ENCODE results near the gene IFRD2.
"Not testable (repeated sequence)": the region's sequence is repeated elsewhere in the genome, so short reads cannot be mapped to it uniquely, and the experiment has no call there.

IFRD2 gene

DNA sequence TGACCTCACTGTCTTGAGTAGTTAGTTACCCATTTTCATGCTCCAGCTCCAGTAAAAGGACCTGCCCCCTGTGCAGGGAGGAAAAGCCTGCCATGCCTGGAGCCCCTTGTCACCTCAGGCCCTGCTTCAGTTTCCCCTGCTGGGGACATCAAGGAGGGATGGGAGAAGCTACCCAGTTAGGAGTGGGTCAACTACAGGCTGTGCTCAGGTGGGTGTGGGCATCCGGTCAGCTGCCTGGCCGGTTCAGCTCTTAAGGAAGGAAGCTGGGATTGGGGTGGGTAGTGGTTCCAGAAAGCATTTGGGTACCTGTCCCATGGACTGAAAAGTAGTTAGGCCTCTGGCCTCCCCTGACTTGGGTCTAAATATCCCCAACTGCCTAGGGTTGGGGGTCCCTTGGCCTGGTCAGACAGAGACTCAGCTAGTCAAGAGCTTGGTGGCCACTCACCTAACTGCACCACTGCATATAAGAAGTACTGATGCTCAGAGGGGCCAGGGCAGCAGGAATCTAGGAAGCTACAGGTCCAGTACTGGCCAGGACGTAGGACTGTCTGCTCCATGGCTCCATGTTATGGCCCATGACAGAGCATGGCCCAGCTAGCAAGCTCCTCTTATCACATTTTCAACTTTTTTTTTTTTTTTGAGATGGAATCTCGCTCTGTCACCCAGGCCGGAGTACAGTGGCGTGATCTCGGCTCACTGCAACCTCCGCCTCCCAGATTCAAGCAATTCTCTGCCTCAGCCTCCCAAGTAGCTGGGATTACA, 12.8 kb downstream of the IFRD2 start:
- DNase-seq: no peak

GRCh38 chr3:50278880-50279224, 13.4 kb downstream of the IFRD2 start, which contains the start of gene LSMEM2:
LSMEM2 (plus strand) TSS chr3:50279087; CDS start chr3:50279114, 27 bp downstream.
- no peak for DNase-seq

DNA sequence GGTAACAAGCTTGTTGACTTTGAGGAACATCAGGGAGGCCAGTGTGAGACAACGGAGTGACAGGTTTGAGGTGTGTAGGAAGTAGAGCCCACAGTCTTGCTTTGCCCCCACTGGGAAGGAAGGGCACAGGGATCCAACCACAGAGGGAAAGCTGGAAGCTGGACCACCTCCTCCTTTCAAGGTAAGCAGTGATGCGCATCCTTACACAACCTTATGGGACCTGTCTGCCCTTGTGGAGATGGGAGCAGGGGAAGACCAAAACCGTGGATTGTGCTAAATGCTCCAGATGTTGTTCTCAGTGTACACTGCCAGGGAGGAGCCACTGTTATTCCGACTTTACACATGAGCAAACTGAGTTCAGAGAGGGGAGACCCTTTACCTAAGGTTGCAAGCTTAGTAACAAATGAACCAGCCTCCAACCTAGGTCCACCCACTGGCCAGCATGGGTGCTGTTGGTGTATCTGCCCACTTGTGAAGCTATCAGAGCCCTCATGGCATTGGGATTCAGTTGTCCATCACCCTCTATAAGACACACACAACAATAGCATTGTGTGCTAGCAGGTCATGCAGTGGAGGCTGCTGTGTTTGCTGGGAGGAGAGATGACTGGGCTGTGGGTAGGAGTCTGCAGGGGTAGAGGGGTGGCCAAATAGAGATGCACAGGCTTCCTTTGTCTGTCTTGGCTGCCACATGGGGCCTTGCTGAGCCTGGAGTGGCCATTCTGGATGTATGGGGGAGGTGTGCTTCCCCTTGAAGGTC, 13.9 kb downstream of the IFRD2 start:
- no peak for DNase-seq

GRCh38 chr3:50276762-50277101, 15.5 kb downstream of the IFRD2 start:
- no peak for DNase-seq

GRCh38 chr3:50275996-50276761, 16.1 kb downstream of the IFRD2 start:
- no peak for DNase-seq

GRCh38 chr3:50275141-50275995, 16.9 kb downstream of the IFRD2 start:
- no peak for DNase-seq

GRCh38 chr3:50274371-50275104, 17.7 kb downstream of the IFRD2 start:
- DNase-seq: peak; percentile 70

DNA sequence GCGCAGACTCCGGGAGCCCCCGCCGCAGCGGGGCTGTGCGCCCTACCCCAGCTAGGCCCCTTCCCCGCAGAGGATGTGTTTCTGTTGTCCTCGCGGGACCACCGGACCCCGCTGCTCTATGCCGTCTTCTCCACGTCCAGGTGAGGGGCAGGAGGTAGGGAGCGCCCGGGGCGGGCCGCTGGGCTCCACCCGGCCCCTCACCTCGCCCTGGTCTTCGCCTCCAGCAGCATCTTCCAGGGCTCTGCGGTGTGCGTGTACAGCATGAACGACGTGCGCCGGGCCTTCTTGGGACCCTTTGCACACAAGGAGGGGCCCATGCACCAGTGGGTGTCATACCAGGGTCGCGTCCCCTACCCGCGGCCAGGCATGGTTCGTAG, 18.6 kb downstream of the IFRD2 start:
- no peak for DNase-seq

DNA sequence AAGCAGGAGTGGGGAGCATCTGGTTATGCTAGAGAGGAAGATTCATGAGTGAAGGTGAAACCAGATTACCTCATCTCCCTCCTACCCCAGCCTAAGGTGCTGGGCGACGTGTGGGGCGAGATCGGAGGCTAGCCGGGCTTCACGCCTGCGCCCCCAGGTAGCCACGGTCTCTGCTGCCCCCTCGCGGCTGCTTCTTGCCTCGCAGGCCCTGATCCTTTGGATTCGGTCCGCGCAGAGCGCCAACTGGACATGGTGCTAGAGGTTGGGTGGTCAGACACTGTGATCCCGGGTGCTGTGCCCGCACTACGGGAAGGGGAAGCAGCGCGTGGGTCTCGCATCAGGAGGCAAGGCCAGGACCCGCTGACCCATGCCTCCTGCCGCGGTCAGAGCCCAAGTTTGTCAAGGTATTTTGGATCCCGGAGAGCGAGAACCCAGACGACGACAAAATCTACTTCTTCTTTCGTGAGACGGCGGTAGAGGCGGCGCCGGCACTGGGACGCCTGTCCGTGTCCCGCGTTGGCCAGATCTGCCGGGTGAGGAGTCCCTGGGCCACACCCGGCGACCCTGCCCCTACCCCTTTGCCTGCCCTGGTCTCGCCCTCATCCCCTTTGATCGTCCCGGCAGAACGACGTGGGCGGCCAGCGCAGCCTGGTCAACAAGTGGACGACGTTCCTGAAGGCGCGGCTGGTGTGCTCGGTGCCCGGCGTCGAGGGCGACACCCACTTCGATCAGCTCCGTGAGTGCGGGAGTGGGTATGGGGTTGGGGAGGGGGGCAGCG, 19.1 kb downstream of the IFRD2 start:
- DNase-seq: peak; percentile 82

DNA sequence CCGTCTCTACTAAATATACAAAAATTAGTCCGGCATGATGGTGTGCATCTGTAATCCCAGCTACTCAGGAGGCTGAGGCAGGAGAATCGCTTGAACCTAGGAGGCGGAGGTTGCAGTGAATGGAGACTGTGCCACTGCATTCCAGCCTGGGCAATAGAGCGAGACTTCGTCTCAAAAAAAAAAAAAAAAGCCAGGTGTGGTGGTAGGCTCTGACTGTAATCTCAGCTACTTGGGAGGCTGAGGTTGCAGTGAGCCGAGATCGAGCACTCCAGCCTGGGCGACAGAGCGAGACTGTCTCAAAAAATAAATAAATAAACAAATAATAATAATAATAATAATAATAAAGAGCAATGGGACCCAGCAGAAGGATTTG, 19.7 kb downstream of the IFRD2 start:
- not testable (repeated sequence) for DNase-seq

DNA sequence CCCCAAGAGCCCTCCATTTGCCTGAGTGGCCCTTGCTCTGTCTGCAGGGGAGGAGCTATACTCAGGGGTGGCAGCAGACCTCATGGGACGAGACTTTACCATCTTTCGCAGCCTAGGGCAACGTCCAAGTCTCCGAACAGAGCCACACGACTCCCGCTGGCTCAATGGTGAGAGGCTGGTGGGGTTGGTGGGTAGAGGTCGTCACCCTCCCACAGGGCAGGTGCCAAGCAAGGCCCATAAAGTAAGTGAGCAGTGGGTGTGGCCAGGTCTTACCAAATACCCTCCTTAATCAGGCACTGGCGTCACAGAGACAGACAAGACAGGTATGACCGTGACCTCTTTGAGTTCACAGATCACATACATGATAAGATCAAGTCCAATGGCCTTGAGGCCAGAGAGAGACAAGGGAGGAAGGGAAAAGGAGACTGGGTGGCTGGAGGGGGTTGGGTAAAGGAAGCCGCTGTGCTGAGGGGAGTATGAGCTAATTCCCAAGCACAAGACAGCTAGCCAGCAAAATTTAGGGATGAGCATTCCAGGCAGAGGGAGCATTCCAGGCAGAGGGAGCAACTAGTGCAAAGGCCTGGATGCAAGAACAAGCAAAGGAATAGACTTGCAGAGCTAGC, 20.8 kb downstream of the IFRD2 start:
- no peak for DNase-seq

DNA sequence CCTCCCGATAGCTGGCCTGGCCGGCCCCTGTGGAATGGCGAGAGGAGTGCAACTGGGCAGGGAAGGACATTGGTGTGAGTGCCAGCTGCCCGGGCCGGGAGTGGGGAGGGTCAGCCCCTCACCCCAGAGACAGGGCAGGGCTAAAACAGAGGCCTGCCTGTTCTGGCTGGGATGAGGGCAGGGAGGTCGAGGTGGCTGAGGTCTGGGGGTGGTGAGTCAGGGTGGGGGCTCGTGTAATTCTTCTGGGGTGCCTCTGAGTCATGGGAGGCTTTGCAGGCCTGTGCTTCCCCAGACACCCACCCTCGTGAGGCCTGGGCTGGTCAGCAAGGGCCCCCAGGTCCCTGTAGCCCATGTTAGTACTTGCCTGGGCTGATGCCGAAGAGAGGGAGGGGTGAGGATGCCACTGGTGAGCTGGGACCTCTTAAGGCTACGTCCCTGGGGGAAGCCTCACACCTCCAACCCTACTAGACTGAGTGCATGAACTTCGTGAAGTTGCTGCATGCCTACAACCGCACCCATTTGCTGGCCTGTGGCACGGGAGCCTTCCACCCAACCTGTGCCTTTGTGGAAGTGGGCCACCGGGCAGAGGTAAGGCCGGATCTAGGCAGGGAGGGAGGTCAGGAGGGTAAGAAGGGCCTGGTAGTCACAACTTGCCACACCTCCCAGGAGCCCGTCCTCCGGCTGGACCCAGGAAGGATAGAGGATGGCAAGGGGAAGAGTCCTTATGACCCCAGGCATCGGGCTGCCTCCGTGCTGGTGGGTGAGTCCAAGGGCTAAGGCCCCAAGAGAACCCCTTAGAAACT, 21.6 kb downstream of the IFRD2 start:
- DNase-seq: no peak

- no peak for DNase-seq
Observed at GRCh38 chr3:50269977-50270413, 22.2 kb downstream of the IFRD2 start.

DNA sequence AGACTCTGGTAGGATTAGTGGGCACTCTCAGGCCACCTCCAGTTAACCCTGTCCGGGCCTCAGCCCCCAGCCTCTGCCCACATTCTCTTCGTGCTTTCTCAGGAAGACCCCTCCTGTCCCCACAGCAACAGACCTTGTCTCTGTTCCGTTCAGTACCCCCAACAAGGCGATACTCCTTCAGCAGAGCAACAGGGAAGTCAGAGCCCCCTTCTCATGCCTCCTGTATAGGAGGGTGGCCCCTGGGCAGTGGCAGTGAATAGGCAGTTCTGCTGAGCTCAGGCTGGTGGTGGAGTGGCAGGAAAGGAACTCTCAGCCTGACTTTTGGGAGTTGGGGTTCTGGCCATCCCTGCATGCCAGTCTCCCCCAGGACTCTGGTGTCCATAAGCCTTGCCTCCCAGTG, 22.8 kb downstream of the IFRD2 start:
- DNase-seq: no peak

DNA sequence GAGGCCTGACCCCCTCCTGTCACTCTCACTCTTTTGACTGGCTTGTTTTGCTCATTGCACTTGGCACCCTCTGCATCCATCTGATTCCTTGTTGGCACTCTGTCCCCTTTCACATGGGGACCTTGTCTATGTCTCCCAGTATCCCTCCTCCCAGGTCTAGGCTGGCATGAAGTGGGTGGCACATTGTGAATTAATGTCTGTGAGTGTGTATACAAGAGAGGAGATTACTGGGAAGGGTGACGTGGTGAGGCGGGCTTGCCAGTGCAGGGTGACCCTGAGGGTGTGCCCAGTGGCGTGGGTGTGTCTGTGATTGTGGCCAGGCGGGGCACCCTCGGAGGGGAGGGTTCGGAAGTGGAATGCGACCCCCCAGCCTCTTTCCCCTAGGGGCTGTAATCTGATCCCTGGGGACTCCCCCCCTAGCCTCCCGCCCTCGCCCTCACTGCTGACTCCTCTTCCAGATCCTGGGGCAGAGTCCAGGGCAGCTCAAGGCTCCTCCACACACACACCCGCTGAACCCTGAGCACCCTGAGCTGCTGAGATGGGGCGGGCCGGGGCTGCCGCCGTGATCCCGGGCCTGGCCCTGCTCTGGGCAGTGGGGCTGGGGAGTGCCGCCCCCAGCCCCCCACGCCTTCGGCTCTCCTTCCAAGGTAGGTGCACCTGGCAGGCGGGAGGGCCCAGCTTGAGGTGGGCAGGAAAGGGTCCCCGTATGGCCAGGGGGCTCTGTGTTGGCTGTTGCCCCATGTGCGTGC, 23.4 kb downstream of the IFRD2 start, which contains the start of gene SEMA3B:
TSS of gene SEMA3B (plus strand) at position 445 of the 749 bp plus-strand sequence. CDS start at position 539, 94 bp downstream.
- no peak for DNase-seq

DNA sequence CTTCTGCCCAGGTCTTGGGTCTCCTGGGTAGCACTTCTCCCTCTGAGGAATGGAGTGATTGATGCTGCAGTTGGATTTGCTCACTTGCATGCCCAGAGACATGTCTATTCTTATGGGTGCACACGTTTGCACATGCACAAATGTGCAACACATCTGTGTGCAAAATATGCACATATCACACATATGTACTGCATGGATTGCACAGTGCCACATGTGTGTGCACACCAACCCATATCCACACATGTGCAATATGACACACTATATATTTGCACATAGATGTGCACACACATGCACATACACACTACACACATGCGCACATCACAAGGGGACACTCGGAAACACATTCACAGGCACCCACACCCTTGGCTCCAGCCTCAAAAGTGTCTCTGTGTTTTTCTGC, 24.0 kb downstream of the IFRD2 start:
- DNase-seq: no peak

DNA sequence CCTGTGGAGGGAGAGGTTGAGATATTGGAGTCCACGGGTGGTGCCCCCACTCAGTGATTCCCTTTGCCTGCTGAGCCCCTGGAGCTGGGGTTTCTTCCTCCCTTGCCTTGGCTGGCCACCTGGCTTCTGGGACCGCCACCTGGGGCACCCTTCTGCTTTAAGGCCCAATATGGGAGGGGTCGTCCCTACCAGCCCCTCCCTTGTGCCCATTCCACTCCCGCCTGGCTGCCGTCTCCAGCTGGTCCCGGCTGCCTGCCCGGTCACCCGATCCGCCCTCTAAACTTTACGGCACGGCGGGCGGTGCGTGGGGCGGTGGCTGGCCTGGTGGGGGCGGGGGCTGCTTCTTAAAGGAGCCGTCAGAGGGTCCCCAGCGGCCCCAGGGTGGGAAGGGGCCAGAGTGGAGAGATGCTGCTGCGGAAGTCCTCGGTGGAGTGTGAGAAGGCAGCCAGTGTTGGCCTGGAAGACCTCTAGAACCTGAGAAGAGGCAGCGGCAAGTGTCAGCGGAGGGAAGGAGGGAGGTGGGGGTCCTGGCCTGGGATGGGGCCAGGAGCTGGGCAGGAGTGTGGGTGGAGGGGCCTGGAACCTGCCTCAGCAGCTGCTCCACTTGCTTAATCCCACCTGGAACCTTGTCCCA, 24.8 kb downstream of the IFRD2 start:
- DNase-seq: no peak

GRCh38 chr3:50266836-50267235, 25.4 kb downstream of the IFRD2 start:
- no peak for DNase-seq

GRCh38 chr3:50266017-50266416, 26.2 kb downstream of the IFRD2 start:
- no peak for DNase-seq

Data from activated T-cell treated with anti-CD3 and anti-CD28 coated beads for 4 hours (primary cell).